Measurements from ENCODE around the gene EXD1.

The EXD1 gene

GRCh38 chr15:41230650-41231421 lies at the start of gene EXD1, which contains the start of gene CHP1:
Gene EXD1 (minus strand): TSS chr15:41230757. CDS start chr15:41226575, 4,182 bp downstream.
Gene CHP1 (plus strand): TSS chr15:41231268. CDS start chr15:41231383, 115 bp downstream.
- ATAC-seq: peak; percentile 99
- TF ChIP-seq CSDC2 (CRISPR knock-in tag; IDR thresholded peaks at IDR 0.05) (0 out of 2 replicates have a peak, but pooled peaks have one; percentile 59), BACH2 (CRISPR knock-in tag; IDR thresholded peaks at IDR 0.05; ENCODE audit: borderline replicate concordance) (no peak), CSRNP3 (CRISPR knock-in tag; IDR thresholded peaks at IDR 0.05) (no peak), TOX (CRISPR knock-in tag; IDR thresholded peaks at IDR 0.05; ENCODE audit: borderline replicate concordance) (no peak), ZFP30 (CRISPR knock-in tag; IDR thresholded peaks at IDR 0.05) (no peak), ZNF8 (CRISPR knock-in tag; IDR thresholded peaks at IDR 0.05) (no peak), RARB (CRISPR knock-in tag; IDR thresholded peaks at IDR 0.05) (no peak), ESRRG (CRISPR knock-in tag; IDR thresholded peaks at IDR 0.05) (no peak), ISL1 (CRISPR knock-in tag; IDR thresholded peaks at IDR 0.05) (no peak), CREB5 (CRISPR knock-in tag; IDR thresholded peaks at IDR 0.05; ENCODE audit: low read depth) (no peak), ZFP3 (CRISPR knock-in tag; IDR thresholded peaks at IDR 0.05) (peak; percentile 52; the same call in 1 of the 2 replicates), PATZ1 (CRISPR knock-in tag; IDR thresholded peaks at IDR 0.05; ENCODE audit: borderline replicate concordance) (no peak), GLIS3 (CRISPR knock-in tag; IDR thresholded peaks at IDR 0.05) (no peak), TCF4 (CRISPR knock-in tag; IDR thresholded peaks at IDR 0.05; ENCODE audit: borderline replicate concordance) (no peak), ARNTL (CRISPR knock-in tag; IDR thresholded peaks at IDR 0.05; ENCODE audit: borderline replicate concordance, low read depth) (no peak), SNAI2 (CRISPR knock-in tag; IDR thresholded peaks at IDR 0.05) (0 out of 2 replicates have a peak, but pooled peaks have one; percentile 26)

GRCh38 chr15:41279535-41280283 lies 49.2 kb upstream of the EXD1 start:
- TF ChIP-seq CSRNP3 (CRISPR knock-in tag; IDR thresholded peaks at IDR 0.05) (no peak), CREB5 (CRISPR knock-in tag; IDR thresholded peaks at IDR 0.05; ENCODE audit: low read depth) (no peak), OSR1 (CRISPR knock-in tag; IDR thresholded peaks at IDR 0.05) (no peak), POU6F1 (CRISPR knock-in tag; IDR thresholded peaks at IDR 0.05; ENCODE audit: borderline replicate concordance, low read depth) (no peak), TCF4 (CRISPR knock-in tag; IDR thresholded peaks at IDR 0.05; ENCODE audit: borderline replicate concordance) (no peak), ARNTL (CRISPR knock-in tag; IDR thresholded peaks at IDR 0.05; ENCODE audit: borderline replicate concordance, low read depth) (no peak), TOX (CRISPR knock-in tag; IDR thresholded peaks at IDR 0.05; ENCODE audit: borderline replicate concordance) (no peak), PPARA (CRISPR knock-in tag; IDR thresholded peaks at IDR 0.05; ENCODE audit: borderline replicate concordance) (no peak), GLIS3 (CRISPR knock-in tag; IDR thresholded peaks at IDR 0.05) (no peak)
- ATAC-seq: no peak
